Measurements from ENCODE around the gene ABTB2. TPM values are rescaled to one million over a fixed set of nuclear protein-coding genes. Genes with fewer than 3 reads are reported as not detected.
A peak's percentile ranks its signal among the peaks of the same experiment; 100 is the strongest.

Gene ABTB2
- polyA plus RNA-seq, 2 of the 4 experiments (the other 2 are of a cell fraction), result 8.9 to 15.4 TPM

GRCh38 chr11:34264303-34265110, 93.3 kb downstream of the ABTB2 start:
- peak overlapping the region in 1 of 2 experiments; percentile 80; a peak in 3 of 6 replicates for H3K27ac ChIP-seq
- H3K9me3 ChIP-seq, result no peaks in the 10 kb centered on the region
- CTCF ChIA-PET, result interaction anchor here (2.1 kb wide), 1 partner anchor 90 kb away, joined by 6 read pairs; no protein-coding TSS in a partner anchor
- H3K4me3 ChIP-seq, result no peak overlapping the region
- TF ChIP-seq REST (IDR thresholded peaks at IDR 0.05), result no peak
- TF ChIP-seq USF2 (IDR thresholded peaks at IDR 0.05), result no peak
- TF ChIP-seq TP53 (CRISPR knock-in tag; IDR thresholded peaks at IDR 0.05), result no peak
- TF ChIP-seq JUN (IDR thresholded peaks at IDR 0.05), result no peak
- TF ChIP-seq KDM1A (IDR thresholded peaks at IDR 0.05; ENCODE audit: low read depth), result no peak
- TF ChIP-seq HOXB5 (CRISPR knock-in tag; IDR thresholded peaks at IDR 0.05), result no peak
- TF ChIP-seq RARB (CRISPR knock-in tag; IDR thresholded peaks at IDR 0.05), result no peak
- TF ChIP-seq HDAC2 (IDR thresholded peaks at IDR 0.05), result no peak
- no peak for TF ChIP-seq ZNF302 (CRISPR knock-in tag; IDR thresholded peaks at IDR 0.05)
- no peak for TF ChIP-seq E2F6 (IDR thresholded peaks at IDR 0.05; ENCODE audit: borderline replicate concordance, low read depth)
- TF ChIP-seq POLR2AphosphoS2 (conservative IDR thresholded peaks at IDR 0.05; ENCODE audit: low read length), result no peak
- TF ChIP-seq HES2 (IDR thresholded peaks at IDR 0.05), result no peak
- TF ChIP-seq KDM5A (IDR thresholded peaks at IDR 0.05), result no peak
- ATAC-seq (no peak), FAIRE-seq (no peak), DNase-seq (ENCODE audit: low read depth in 1 of 2, low spot score in 1 of 2) (no peak)
- H3K4me2 ChIP-seq, result no peak overlapping the region; the same call in 2 of the 3 replicates
- peaks cover 68% of the 10 kb centered on the region for H3K4me1 ChIP-seq
- WGBS (ENCODE audit: missing lambda C conversion rate), result 89% methylated on average over 11 of the region's 11 CpGs
- POLR2A ChIA-PET, result no interaction called here

GRCh38 chr11:34263441-34264091, 94.2 kb downstream of the ABTB2 start:
- no peak for FAIRE-seq
- no peaks in the 10 kb centered on the region for H3K9me3 ChIP-seq
- H3K27ac ChIP-seq, result peak overlapping the region; percentile 32 to 80; a peak in 5 of 6 replicates
- ATAC-seq, result peak; percentile 82 to 83
- CTCF ChIA-PET, result interaction anchor here (0.5 to 2.7 kb wide), 9 partner anchors 9 to 456 kb away, joined by 3 to 11 read pairs (median 3); no protein-coding TSS in a partner anchor
- peaks cover 68% of the 10 kb centered on the region for H3K4me1 ChIP-seq
- WGBS (ENCODE audit: missing lambda C conversion rate), result 78% methylated on average over 6 of the region's 7 CpGs
- DNase-seq (ENCODE audit: low read depth in 1 of 2, low spot score in 1 of 2), result peak; percentile 62 to 69
- POLR2A ChIA-PET, result interaction anchor here (0.9 to 1.3 kb wide), 4 partner anchors 12 to 94 kb away, joined by 3 to 8 read pairs (median 4); partner anchors contain the start of gene ABTB2
- no peak overlapping the region for H3K4me3 ChIP-seq
- peak overlapping the region; percentile 39 for H3K4me2 ChIP-seq
- TF ChIP-seq SMC3 (IDR thresholded peaks at IDR 0.05), result 0 out of 3 replicates have a peak, but pooled peaks have one; percentile 22
- peak in 1 of 2 experiments; percentile 4; a peak in 1 of 4 replicates for TF ChIP-seq CEBPB (IDR thresholded peaks at IDR 0.05)
- TF ChIP-seq NPAS2 (CRISPR knock-in tag; IDR thresholded peaks at IDR 0.05; ENCODE audit: borderline replicate concordance), result no peak
- peak; percentile 54 for TF ChIP-seq FOSL2 (IDR thresholded peaks at IDR 0.05)
- peak; percentile 79 for TF ChIP-seq FOSL2 (CRISPR knock-in tag; IDR thresholded peaks at IDR 0.05)
- TF ChIP-seq ZFP36 (IDR thresholded peaks at IDR 0.05; ENCODE audit: borderline replicate concordance, partially characterized antibody), result no peak
- peak; percentile 60; the same call in 1 of the 2 replicates for TF ChIP-seq JUNB (IDR thresholded peaks at IDR 0.05)
- TF ChIP-seq NFE2L2 (conservative IDR thresholded peaks at IDR 0.05; ENCODE audit: low read length), result no peak
- TF ChIP-seq CTCF (IDR thresholded peaks at IDR 0.05), result no peak
- TF ChIP-seq REST (IDR thresholded peaks at IDR 0.05), result no peak
- no peak for TF ChIP-seq PHF8 (IDR thresholded peaks at IDR 0.05; ENCODE audit: borderline replicate concordance, low read depth)
- no peak for TF ChIP-seq ESRRA (IDR thresholded peaks at IDR 0.05; ENCODE audit: borderline replicate concordance, low read length)

Data from A549 (cell line).